RWPE2 (cell line): ENCODE measurements around the gene THBS4.

Experiments used
- ATAC-seq: fragments of 200-7000 bp; cut with Tn5 transposase; 3 replicates; pipeline ENCODE4 v1.9.1; 2021; ENCODE audit warnings: low read depth
- DNase-seq: peaks from one replicate; pipeline ENCODE4 v3.0.0-alpha.2; 2020; ENCODE audit warnings: low spot score
- H3K27ac ChIP-seq: fragments of 450-650 bp; 2 replicates; pipeline ENCODE4 v1.5.1; 2017; ENCODE audit warnings: mild to moderate bottlenecking; ENCODE audit not compliant: poor library complexity, severe bottlenecking
- H3K27me3 ChIP-seq: fragments of 250-450 bp; sonication (Bioruptor Pico); 2 replicates; pipeline ENCODE4 v1.5.1; 2021; ENCODE audit warnings: mild to moderate bottlenecking, moderate library complexity; ENCODE audit not compliant: insufficient read depth, poor library complexity, severe bottlenecking
- H3K36me3 ChIP-seq: fragments of 250-450 bp; sonication (Bioruptor Pico); 2 replicates; pipeline ENCODE4 v1.5.1; 2020; ENCODE audit warnings: low read depth, mild to moderate bottlenecking, moderate library complexity
- H3K4me1 ChIP-seq: fragments of 250-450 bp; sonication (Bioruptor Pico); 2 replicates; pipeline ENCODE4 v1.5.1; 2021; ENCODE audit warnings: mild to moderate bottlenecking, moderate library complexity; ENCODE audit not compliant: insufficient read depth, poor library complexity, severe bottlenecking
- H3K4me3 ChIP-seq: fragments of 250-450 bp; sonication (Bioruptor Pico); 2 replicates; pipeline ENCODE4 v1.5.1; 2021; ENCODE audit warnings: mild to moderate bottlenecking, moderate library complexity; ENCODE audit not compliant: severe bottlenecking
- H3K9me3 ChIP-seq: fragments of 250-450 bp; sonication (Bioruptor Pico); 2 replicates; pipeline ENCODE4 v1.5.1; 2021; ENCODE audit warnings: mild to moderate bottlenecking, moderate library complexity; ENCODE audit not compliant: severe bottlenecking
- TF ChIP-seq, protein P1 (sequence below): fragments of 450-650 bp; IDR thresholded peaks from one replicate; pipeline ENCODE4 v1.5.1; 2017; ENCODE audit warnings: mild to moderate bottlenecking, moderate library complexity; ENCODE audit not compliant: poor library complexity, severe bottlenecking

Gene THBS4

DNA sequence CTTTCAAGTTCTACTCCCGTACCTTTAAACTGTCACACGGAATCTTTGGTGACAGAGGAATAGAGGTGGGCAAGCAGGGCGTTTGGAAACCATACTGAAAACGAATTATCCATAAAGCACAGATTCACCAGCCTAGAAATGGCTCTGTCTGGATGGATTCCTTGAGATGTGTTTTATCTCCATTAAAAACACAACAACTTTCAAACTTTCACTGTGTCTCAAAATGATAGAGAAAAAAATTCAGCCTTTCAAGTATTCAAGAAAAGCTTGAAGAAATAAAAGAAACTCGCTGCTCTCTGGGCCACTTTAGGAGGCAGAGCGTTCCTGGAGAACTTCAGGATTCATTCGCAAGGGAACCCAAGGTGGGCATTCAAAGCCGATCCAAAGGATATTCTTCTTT is 589 bp upstream of the THBS4 start:
- TF ChIP-seq, protein P1, sequence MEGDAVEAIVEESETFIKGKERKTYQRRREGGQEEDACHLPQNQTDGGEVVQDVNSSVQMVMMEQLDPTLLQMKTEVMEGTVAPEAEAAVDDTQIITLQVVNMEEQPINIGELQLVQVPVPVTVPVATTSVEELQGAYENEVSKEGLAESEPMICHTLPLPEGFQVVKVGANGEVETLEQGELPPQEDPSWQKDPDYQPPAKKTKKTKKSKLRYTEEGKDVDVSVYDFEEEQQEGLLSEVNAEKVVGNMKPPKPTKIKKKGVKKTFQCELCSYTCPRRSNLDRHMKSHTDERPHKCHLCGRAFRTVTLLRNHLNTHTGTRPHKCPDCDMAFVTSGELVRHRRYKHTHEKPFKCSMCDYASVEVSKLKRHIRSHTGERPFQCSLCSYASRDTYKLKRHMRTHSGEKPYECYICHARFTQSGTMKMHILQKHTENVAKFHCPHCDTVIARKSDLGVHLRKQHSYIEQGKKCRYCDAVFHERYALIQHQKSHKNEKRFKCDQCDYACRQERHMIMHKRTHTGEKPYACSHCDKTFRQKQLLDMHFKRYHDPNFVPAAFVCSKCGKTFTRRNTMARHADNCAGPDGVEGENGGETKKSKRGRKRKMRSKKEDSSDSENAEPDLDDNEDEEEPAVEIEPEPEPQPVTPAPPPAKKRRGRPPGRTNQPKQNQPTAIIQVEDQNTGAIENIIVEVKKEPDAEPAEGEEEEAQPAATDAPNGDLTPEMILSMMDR, result no peak
- Histone ChIP-seq H3K4me1 (no peaks in the 10 kb centered on the region), H3K27me3 (peaks cover 46% of the 10 kb centered on the region), H3K36me3 (no peaks in the 10 kb centered on the region), H3K4me3 (no peak overlapping the region), H3K9me3 (no peaks in the 10 kb centered on the region), H3K27ac (no peak overlapping the region)
- DNase-seq, result no peak
- no peak for ATAC-seq

DNA sequence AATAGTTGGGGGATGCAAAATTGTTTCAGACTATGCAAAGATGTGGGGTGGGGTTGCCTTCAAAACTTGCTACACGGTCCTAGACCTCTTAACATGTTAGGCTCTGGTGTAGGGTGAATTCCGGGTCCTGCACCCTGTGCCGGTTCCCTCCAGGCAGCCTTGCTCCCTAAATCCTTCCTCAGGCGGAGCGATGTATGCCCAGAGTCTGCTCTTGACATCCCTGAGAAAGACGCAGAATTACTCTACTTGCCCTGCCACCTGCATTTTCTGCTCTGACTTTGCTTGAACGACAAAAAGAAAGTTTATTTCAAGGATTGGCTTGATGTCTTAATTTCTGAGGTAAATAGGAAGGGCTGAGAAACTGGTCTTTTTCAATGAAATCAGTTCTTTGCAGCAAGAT is 691 bp downstream of the THBS4 start:
- ATAC-seq, result no peak
- no peak overlapping the region for H3K4me3 ChIP-seq

GRCh38 chr5:80036615-80037014 is 1.5 kb downstream of the THBS4 start:
- H3K4me1 ChIP-seq, result no peaks in the 10 kb centered on the region
- H3K36me3 ChIP-seq, result no peaks in the 10 kb centered on the region
- no peak overlapping the region for H3K4me3 ChIP-seq
- TF ChIP-seq, protein P1, result no peak
- H3K27me3 ChIP-seq, result peaks cover 46% of the 10 kb centered on the region
- ATAC-seq, result no peak
- no peaks in the 10 kb centered on the region for H3K9me3 ChIP-seq
- H3K27ac ChIP-seq, result no peak overlapping the region
- no peak for DNase-seq

More for the DNA sequence above, 691 bp downstream of the THBS4 start:
- Histone ChIP-seq H3K36me3 (no peaks in the 10 kb centered on the region), H3K9me3 (no peaks in the 10 kb centered on the region), H3K27ac (no peak overlapping the region), H3K4me1 (no peaks in the 10 kb centered on the region), H3K27me3 (peaks cover 46% of the 10 kb centered on the region)
- TF ChIP-seq, protein P1, result no peak
- no peak for DNase-seq

DNA sequence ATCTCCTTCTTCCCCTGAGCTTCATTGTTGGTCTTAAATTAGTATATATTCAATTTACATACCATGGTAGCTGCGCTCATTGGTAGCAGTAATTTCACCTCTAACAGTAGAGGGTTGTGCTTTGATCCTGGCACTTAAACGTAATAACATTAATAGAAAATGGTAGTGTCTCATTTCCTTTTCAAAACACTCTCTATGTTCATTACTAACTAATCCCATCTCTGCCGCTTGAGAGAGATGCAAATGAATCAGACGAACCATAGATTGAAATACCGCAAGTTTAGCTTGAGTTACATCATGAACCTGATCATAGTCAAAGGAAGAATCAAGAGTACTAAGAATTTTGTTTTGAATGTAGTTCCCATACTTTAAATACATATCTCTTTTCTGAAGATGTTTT is 2.2 kb downstream of the THBS4 start:
- TF ChIP-seq, protein P1, result no peak
- DNase-seq (no peak), ATAC-seq (no peak)
- no peak overlapping the region for H3K27ac ChIP-seq
- no peaks in the 10 kb centered on the region for H3K36me3 ChIP-seq
- no peaks in the 10 kb centered on the region for H3K9me3 ChIP-seq
- no peak overlapping the region for H3K4me3 ChIP-seq
- H3K27me3 ChIP-seq, result peaks cover 46% of the 10 kb centered on the region
- H3K4me1 ChIP-seq, result no peaks in the 10 kb centered on the region

DNA sequence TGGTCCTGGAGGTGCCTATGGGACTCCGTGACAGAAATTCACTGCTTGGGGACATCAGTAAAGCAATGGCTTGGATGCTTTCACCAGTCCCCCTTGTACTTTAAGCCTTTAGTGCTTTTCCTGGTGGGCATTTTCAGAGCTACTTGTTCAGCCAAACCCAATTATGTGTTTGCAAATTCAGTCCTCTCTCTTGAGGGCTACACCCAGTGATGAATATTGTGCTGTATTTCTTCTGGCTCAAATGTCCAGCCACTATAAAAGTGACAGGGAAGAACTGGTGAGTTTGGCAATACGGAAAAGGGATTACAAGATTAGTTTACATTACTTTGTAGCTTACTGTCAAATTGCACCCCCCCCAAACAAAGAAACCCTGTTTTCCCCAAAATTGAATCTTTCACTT is 4.5 kb downstream of the THBS4 start:
- DNase-seq (no peak), ATAC-seq (no peak)
- H3K4me3 ChIP-seq, result no peak overlapping the region
- peaks cover 26% of the 10 kb centered on the region for H3K27me3 ChIP-seq
- TF ChIP-seq, protein P1, result no peak
- H3K4me1 ChIP-seq, result no peaks in the 10 kb centered on the region
- no peaks in the 10 kb centered on the region for H3K36me3 ChIP-seq
- no peaks in the 10 kb centered on the region for H3K9me3 ChIP-seq
- no peak overlapping the region for H3K27ac ChIP-seq
